GM12878 (cell line): ENCODE data around the gene GGACT. TPM values are rescaled to one million over a fixed set of nuclear protein-coding genes. Genes with fewer than 3 reads are reported as not detected.
"Not testable (repeated sequence)": the region's sequence is repeated elsewhere in the genome, so short reads cannot be mapped to it uniquely, and the experiment has no call there.

Experiments
- ATAC-seq: fragments of 200-7000 bp; cut with Tn5 transposase; 3 replicates; pipeline ENCODE4 v1.9.1; 2020; ENCODE audit warnings: mild to moderate bottlenecking, moderate library complexity
- BruUV-seq: library from RNA; stranded (reverse); fragments of 400-500 nt; replicated peaks from 2 replicates; lab custom pipeline; 2021; lab: Mats Ljungman, UMichigan
- CTCF ChIA-PET: fragments of 300-600 bp; sonication (Branson Sonifier 250); formaldehyde crosslinking; extraction: SDS; loops from one replicate; lab custom pipeline; 2021; ENCODE audit warnings: inconsistent platforms; lab: Yijun Ruan, JAX
- POLR2A ChIA-PET: fragments of 350-600 bp; formaldehyde crosslinking; extraction: SDS; loops from one replicate; lab custom pipeline; 2021; ENCODE audit warnings: inconsistent platforms; lab: Charles Lee
- RAD21 ChIA-PET: fragments of 300-600 bp; sonication (Branson Sonifier 250); formaldehyde crosslinking; loops from one replicate; lab custom pipeline; 2023; ENCODE audit warnings: antibody characterized with exemption; ENCODE audit not compliant: unreplicated experiment; lab: Charles Lee
- SMC1A ChIA-PET: fragments of 300-600 bp; sonication (Branson Sonifier 250); formaldehyde crosslinking; loops from one replicate; lab custom pipeline; 2023; ENCODE audit not compliant: unreplicated experiment, uncharacterized antibody; lab: Charles Lee
- DNase-seq: peaks from one replicate; pipeline ENCODE4 v3.0.0-alpha.2; 2011; ENCODE audit warnings: low read depth, low spot score
- FAIRE-seq: peaks from 3 replicates; lab custom pipeline; 2011; peaks lifted over from hg19 to GRCh38; lab: Jason Lieb, UNC
- H2AFZ ChIP-seq: 2 replicates; pipeline ENCODE4 v1.6.0; 2011; ENCODE audit warnings: low read depth, low read length, control low read depth; ENCODE audit not compliant: control insufficient read depth
- H3K27ac ChIP-seq: 2 replicates; pipeline ENCODE4 v1.5.1; 2011; ENCODE audit warnings: control low read depth; ENCODE audit not compliant: control insufficient read depth, insufficient read depth
- H3K27me3 ChIP-seq, 2 experiments: replicated peaks in 1 of 2; 2 replicates each; pipeline versions ENCODE4 v1.6.0 to v1.6.1; 2011; ENCODE audit warnings: low read length in 1 of 2; ENCODE audit not compliant: control insufficient read depth in 2 of 2, insufficient read depth in 2 of 2
- H3K36me3 ChIP-seq, 2 experiments: 2 replicates each; pipeline ENCODE4 v1.5.1; 2011; ENCODE audit warnings: low read length in 1 of 2; ENCODE audit not compliant: control insufficient read depth in 2 of 2, insufficient read depth in 2 of 2
- H3K4me1 ChIP-seq: 2 replicates; pipeline ENCODE4 v1.6.1; 2011; ENCODE audit warnings: mild to moderate bottlenecking, low read length, moderate library complexity, mixed read lengths; ENCODE audit not compliant: control insufficient read depth, insufficient read depth
- H3K4me2 ChIP-seq: 2 replicates; pipeline ENCODE4 v1.6.0; 2011; ENCODE audit warnings: control low read depth; ENCODE audit not compliant: control insufficient read depth, insufficient read depth
- H3K4me3 ChIP-seq: fragments of 200-600 bp; sonication (generic); 2 replicates; pipeline ENCODE4 v1.5.1; 2016
- H3K79me2 ChIP-seq: 2 replicates; pipeline ENCODE4 v1.6.0; 2011; ENCODE audit warnings: low read length; ENCODE audit not compliant: control insufficient read depth, insufficient read depth
- H3K9ac ChIP-seq: 2 replicates; pipeline ENCODE4 v1.8.0; 2011; ENCODE audit warnings: low read length, control low read depth, mixed read lengths; ENCODE audit not compliant: control insufficient read depth, insufficient read depth
- H3K9me3 ChIP-seq: replicated peaks from 3 replicates; pipeline ENCODE4 v1.5.1; 2011; ENCODE audit warnings: mild to moderate bottlenecking, low read length; ENCODE audit not compliant: control insufficient read depth, insufficient read depth
- H4K20me1 ChIP-seq: 2 replicates; pipeline ENCODE4 v1.6.0; 2011; ENCODE audit not compliant: control insufficient read depth, insufficient read depth
- BCL11A ChIP-seq: IDR thresholded peaks from 2 replicates; pipeline ENCODE4 v1.6.1; 2011; ENCODE audit warnings: low read depth, low read length
- CTCF ChIP-seq, 3 experiments: IDR thresholded peaks in 2 of 3; conservative IDR thresholded peaks in 1 of 3; 2 replicates each; pipeline ENCODE4 v1.5.1; 2011; ENCODE audit warnings: low read depth in 3 of 3, low read length in 3 of 3, mild to moderate bottlenecking in 3 of 3, control low read depth in 2 of 3, moderate library complexity in 2 of 3, inconsistent platforms in 1 of 3, mixed read lengths in 1 of 3; ENCODE audit not compliant: control insufficient read depth in 2 of 3, insufficient read depth in 1 of 3; ENCODE audit errors: extremely low read depth in 1 of 3
- E4F1 ChIP-seq: fragments of 450-650 bp; IDR thresholded peaks from 2 replicates; pipeline ENCODE4 v1.6.1; 2018; ENCODE audit warnings: borderline replicate concordance, mild to moderate bottlenecking; ENCODE audit not compliant: partially characterized antibody
- IRF3 ChIP-seq: fragments of 450-650 bp; IDR thresholded peaks from 2 replicates; pipeline ENCODE4 v1.6.1; 2014; ENCODE audit warnings: mild to moderate bottlenecking
- NFYA ChIP-seq: IDR thresholded peaks from 2 replicates; pipeline ENCODE4 v1.6.1; 2011; ENCODE audit warnings: low read depth, mild to moderate bottlenecking, low read length, improper control_type of control experiment, borderline replicate concordance
- RAD21 ChIP-seq: IDR thresholded peaks from 2 replicates; pipeline ENCODE4 v1.6.1; 2011; ENCODE audit warnings: mild to moderate bottlenecking, low read depth, low read length, moderate library complexity; ENCODE audit not compliant: insufficient read depth
- SIN3A ChIP-seq: IDR thresholded peaks from 2 replicates; pipeline ENCODE4 v1.6.1; 2012; ENCODE audit warnings: low read depth, low read length, improper control_type of control experiment
- STAT1 ChIP-seq: fragments of 450-650 bp; conservative IDR thresholded peaks from 2 replicates; pipeline ENCODE4 v1.6.1; 2014; ENCODE audit warnings: antibody characterized with exemption, mild to moderate bottlenecking
- WGBS: methylation state at CpG from one replicate; pipeline ENCODE4 v1.1.6; 2016; ENCODE audit warnings: low lambda C conversion rate; ENCODE audit not compliant: insufficient replicate concordance, insufficient coverage; ENCODE audit errors: missing lambda C conversion rate; 5-methylcytosine and 5-hydroxymethylcytosine counted together
- in situ Hi-C: fragments of 300-500 bp; cut with MboI; formaldehyde crosslinking; loops from 9 replicates; pipeline ENCODE4 v1.14.3; 2018; ENCODE audit warnings: mixed read lengths
- intact Hi-C: fragments of 100-400 bp; cut with micrococcal nuclease; formaldehyde crosslinking; loops from one replicate; pipeline ENCODE4 v1.14.2; 2022; ENCODE audit not compliant: unreplicated experiment
- polyA plus RNA-seq, 11 experiments: library from polyadenylated mRNA; depleted of rRNA in 4 of 11; unstranded in 6 of 11; stranded (reverse) in 5 of 11; fragments of >200 nt; fragmentation: Nextera tagmentation in 4 of 11; fragmentation: Illumina TruSeq in 1 of 11; extraction: Ambion mirVana in 4 of 11; extraction: Trizol in 1 of 11; gene quantifications; 1 replicate in 1 of 11; 2 replicates in 10 of 11; pipeline versions ENCODE4 v1.2.1 to v1.2.3, GENCODE V29; 2011 to 2016; ENCODE audit warnings: inconsistent platforms in 2 of 11, missing spikeins in 2 of 11, low read depth in 1 of 11
- total RNA-seq, 4 experiments: library from RNA; depleted of rRNA in 3 of 4; stranded (reverse); fragments of >200 nt in 3 of 4; fragmentation: Illumina TruSeq in 1 of 4; extraction: Trizol in 1 of 4; gene quantifications; 2 replicates each; pipeline versions ENCODE4 v1.2.1 to v1.2.3, GENCODE V29; 2013 to 2021

The GGACT gene
- total and polyA plus RNA-seq, 10 of the 15 experiments (the other 5 are each of a cell fraction or from before 2014, with no cell fraction given), result 0.61 to 8.8 (median 4.2) TPM

GRCh38 chr13:100580045-100580444 lies 8.5 kb downstream of the GGACT start (continued):
- TF ChIP-seq IRF3 (no peak), STAT1 (no peak), BCL11A (no peak)

GRCh38 chr13:100577239-100577638 lies 11.3 kb downstream of the GGACT start:
- H2AFZ ChIP-seq, H3K9ac ChIP-seq, H3K36me3 ChIP-seq, H3K79me2 ChIP-seq, H3K4me1 ChIP-seq, H3K27me3 ChIP-seq, H3K4me2 ChIP-seq, POLR2A ChIA-PET, H4K20me1 ChIP-seq, H3K4me3 ChIP-seq, FAIRE-seq, H3K9me3 ChIP-seq, RAD21 ChIA-PET, SMC1A ChIA-PET, ATAC-seq, BruUV-seq, DNase-seq, H3K27ac ChIP-seq, intact Hi-C loops: not testable (repeated sequence)
- CTCF ChIA-PET, result interaction anchor here (1.0 kb wide), 1 partner anchor 9 kb away, joined by 3 read pairs; no protein-coding TSS in a partner anchor
- 93% methylated on average over 4 of the region's 4 CpGs for WGBS
- in situ Hi-C loops, result loop anchor here (10.0 kb wide), 1 partner anchor 548 kb away; no protein-coding TSS in a partner anchor

- H3K79me2 ChIP-seq, result no peaks in the 10 kb centered on the region
- H3K9me3 ChIP-seq, result no peaks in the 10 kb centered on the region
- H3K4me1 ChIP-seq, result no peaks in the 10 kb centered on the region
- no peaks in the 10 kb centered on the region for H3K36me3 ChIP-seq
- SMC1A ChIA-PET, result interaction anchor here (0.6 to 2.0 kb wide), 13 partner anchors 9 to 555 kb away, joined by 3 to 8 read pairs (median 4); no protein-coding TSS in a partner anchor
- in situ Hi-C loops (loop anchor here (10.0 kb wide), 1 partner anchor 552 kb away; no protein-coding TSS in a partner anchor), intact Hi-C loops (loop anchor here (1.0 kb wide), 2 partner anchors 528 to 554 kb away; no protein-coding TSS in a partner anchor)
- BruUV-seq, result no TSS peak
- WGBS, result 0% methylated on average over 2 of the region's 2 CpGs
- no peaks in the 10 kb centered on the region for H3K27me3 ChIP-seq
- no peak overlapping the region for H2AFZ ChIP-seq
- H3K4me2 ChIP-seq, result no peak overlapping the region
- RAD21 ChIA-PET, result interaction anchor here (0.6 to 2.5 kb wide), 6 partner anchors 9 to 572 kb away, joined by 3 to 28 read pairs (median 4); no protein-coding TSS in a partner anchor
- POLR2A ChIA-PET, result no interaction called here
- CTCF ChIA-PET, result interaction anchor here (0.6 to 4.4 kb wide), 32 partner anchors 9 to 916 kb away, joined by 3 to 42 read pairs (median 4); partner anchors contain the start of gene GGACT
- no peak for FAIRE-seq
- no peak overlapping the region for H3K9ac ChIP-seq
- peak; percentile 99 for ATAC-seq
- H4K20me1 ChIP-seq, result no peaks in the 10 kb centered on the region
- no peak overlapping the region for H3K27ac ChIP-seq
- peak; percentile 17 for DNase-seq
- no peak overlapping the region for H3K4me3 ChIP-seq
- TF ChIP-seq RAD21 (peak; percentile 78), NFYA (no peak), CTCF (IDR thresholded peaks at IDR 0.05 in 2 of 3, conservative IDR thresholded peaks at IDR 0.05 in 1 of 3; ENCODE audit: control insufficient read depth in 2 of 3, extremely low read depth in 1 of 3, insufficient read depth in 1 of 3, low read depth in 3 of 3, low read length in 3 of 3) (peak; percentile 75 to 79 (median 78)), SIN3A (no peak), E4F1 (no peak)
These were observed 15.5 kb downstream of the GGACT start for GRCh38 chr13:100573121-100573520.
